C4-2B (cell line): Measurements from ENCODE around the gene CYP4X1.
"Not testable (repeated sequence)": the region's sequence is repeated elsewhere in the genome, so short reads cannot be mapped to it uniquely, and the experiment has no call there.

ENCODE experiments used
- CTCF ChIP-seq: fragments of 450-650 bp; conservative IDR thresholded peaks from 2 replicates; pipeline ENCODE4 v1.5.1; 2017; ENCODE audit warnings: mild to moderate bottlenecking
- ZFX ChIP-seq: fragments of 450-650 bp; IDR thresholded peaks from 2 replicates; pipeline ENCODE4 v1.6.1; 2017

- not testable (repeated sequence) for TF ChIP-seq CTCF, ZFX
Measured at GRCh38 chr1:47069509-47069908, 46.0 kb downstream of the CYP4X1 start.
